GM19043 (cell line): ENCODE measurements around the gene RNF222.
"Not testable (repeated sequence)": the region's sequence is repeated elsewhere in the genome, so short reads cannot be mapped to it uniquely, and the experiment has no call there.

ENCODE experiments used
- ATAC-seq: cut with Tn5 transposase; IDR thresholded peaks from one replicate; pipeline ENCODE4 v1.9.1; 2021; ENCODE audit warnings: low read depth; ENCODE audit not compliant: unreplicated experiment

RNF222 gene

GRCh38 chr17:8413328-8413727 is 15.7 kb upstream of the RNF222 start:
- ATAC-seq = no peak

- ATAC-seq = no peak
These were observed 14.5 kb upstream of the RNF222 start for GRCh38 chr17:8412089-8412488.

- ATAC-seq = no peak
These were observed 13.2 kb upstream of the RNF222 start for GRCh38 chr17:8410883-8411238.

GRCh38 chr17:8409966-8410882 is 12.6 kb upstream of the RNF222 start:
- ATAC-seq = no peak

GRCh38 chr17:8408371-8408770 is 10.7 kb upstream of the RNF222 start:
- ATAC-seq = no peak

GRCh38 chr17:8406174-8406573 is 8.5 kb upstream of the RNF222 start:
- ATAC-seq = no peak

GRCh38 chr17:8405499-8406016 is 7.9 kb upstream of the RNF222 start:
- no peak for ATAC-seq

GRCh38 chr17:8402921-8403536 is 5.4 kb upstream of the RNF222 start:
- no peak for ATAC-seq

GRCh38 chr17:8401107-8401506 is 3.5 kb upstream of the RNF222 start:
- no peak for ATAC-seq

- no peak for ATAC-seq
These were observed 1.4 kb upstream of the RNF222 start for GRCh38 chr17:8398980-8399379.

- ATAC-seq = not testable (repeated sequence)
These were observed 3.1 kb downstream of the RNF222 start for GRCh38 chr17:8394497-8394896.

- ATAC-seq = no peak
These were observed 4.0 kb downstream of the RNF222 start for GRCh38 chr17:8393470-8394231.

- ATAC-seq = no peak
These were observed 4.8 kb downstream of the RNF222 start for GRCh38 chr17:8392674-8393469.

GRCh38 chr17:8392274-8392673 is 5.4 kb downstream of the RNF222 start:
- no peak for ATAC-seq

GRCh38 chr17:8391711-8392110 is 5.9 kb downstream of the RNF222 start:
- no peak for ATAC-seq

- no peak for ATAC-seq
These were observed 9.5 kb downstream of the RNF222 start for GRCh38 chr17:8387914-8388651.

GRCh38 chr17:8386841-8387240 is 10.8 kb downstream of the RNF222 start:
- ATAC-seq = no peak

- no peak for ATAC-seq
These were observed 12.7 kb downstream of the RNF222 start for GRCh38 chr17:8384801-8385378.

GRCh38 chr17:8383143-8383822 is 14.3 kb downstream of the RNF222 start, which contains the start of gene RPL26:
Gene RPL26, minus strand, starts transcription at chr17:8383193. Its CDS starts 883 bp downstream, at chr17:8382310.
- ATAC-seq = peak; percentile 82
